Fibroblast of skin of right biceps (primary cell): ENCODE data around the gene ZFP64.

Experiments
- DNase-seq: peaks from one replicate; pipeline ENCODE4 v3.0.0-alpha.2; 2013

Gene ZFP64

GRCh38 chr20:52103335-52103912, 88.2 kb downstream of the ZFP64 start:
- peak; percentile 56 for DNase-seq

DNA sequence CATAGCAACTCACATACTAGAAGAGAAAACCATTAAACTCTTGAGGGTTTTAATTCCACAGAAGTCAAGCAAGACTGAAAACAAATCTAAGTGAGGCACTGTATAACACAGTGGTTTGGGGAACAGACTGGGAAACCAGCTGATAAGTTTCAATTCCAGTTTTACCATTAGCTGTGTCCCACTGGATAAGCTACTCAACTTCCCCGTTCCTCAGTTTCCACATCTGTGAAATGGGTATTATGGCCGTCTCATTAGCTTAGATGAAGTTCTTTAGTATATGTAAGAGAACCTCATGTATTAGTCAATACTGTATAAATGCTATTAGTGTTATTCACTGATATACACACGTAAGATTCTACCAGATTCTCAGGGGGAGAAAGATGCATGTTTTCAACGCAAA, 89.0 kb downstream of the ZFP64 start:
- no peak for DNase-seq

DNA sequence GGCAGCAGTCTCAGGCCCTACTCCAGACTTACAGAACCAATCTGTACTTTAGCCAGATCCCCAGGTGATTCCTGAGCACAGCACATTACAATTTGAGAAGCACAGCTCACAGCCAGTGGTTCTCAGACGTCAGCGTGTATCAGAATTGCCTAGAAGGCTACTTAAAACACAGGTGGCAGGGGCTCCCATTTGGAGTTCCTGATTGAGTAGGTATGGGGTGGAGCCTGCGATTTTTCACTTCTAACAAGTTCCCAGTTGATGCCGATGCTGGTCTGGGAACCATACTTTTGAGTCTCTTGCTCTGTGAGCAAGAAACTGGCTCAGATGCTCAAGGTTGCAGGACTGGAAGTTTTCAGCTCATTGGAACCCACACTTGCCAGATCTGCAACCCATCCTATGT, 89.5 kb downstream of the ZFP64 start:
- DNase-seq, result no peak
